Activated CD8-positive, alpha-beta T cell treated with anti-CD3 and anti-CD28 coated beads for 36 hours (primary cell): ENCODE results near the gene TSPAN11. TPM values are rescaled to one million over a fixed set of nuclear protein-coding genes. Genes with fewer than 3 reads are reported as not detected.

Source experiments
- ATAC-seq: fragments of 200-7000 bp; cut with Tn5 transposase; one replicate; pipeline ENCODE4 v1.10.0; 2021; ENCODE audit warnings: mild to moderate bottlenecking, moderate library complexity
- CTCF ChIA-PET: fragments of 350-600 bp; sonication (Branson Sonifier 250); formaldehyde crosslinking; loops from one replicate; lab custom pipeline; 2021; ENCODE audit warnings: antibody characterized with exemption; lab: Charles Lee
- POLR2A ChIA-PET: fragments of 350-600 bp; sonication (Branson Sonifier 250); formaldehyde crosslinking; loops from one replicate; lab custom pipeline; 2021; ENCODE audit warnings: antibody characterized with exemption; lab: Charles Lee
- DNase-seq: peaks from one replicate; pipeline ENCODE4 v3.0.0-alpha.2; 2020
- H3K27ac Mint-ChIP-seq: one replicate; pipeline ENCODE4 v1.8.0; 2021; ENCODE audit warnings: mild to moderate bottlenecking, mixed read lengths
- H3K27me3 Mint-ChIP-seq: one replicate; pipeline ENCODE4 v1.8.0; 2021; ENCODE audit warnings: mixed read lengths
- H3K36me3 Mint-ChIP-seq: one replicate; pipeline ENCODE4 v1.8.0; 2021; ENCODE audit warnings: low read depth, mixed read lengths
- H3K4me1 Mint-ChIP-seq: one replicate; pipeline ENCODE4 v1.8.0; 2021; ENCODE audit warnings: low read depth, mixed read lengths
- H3K4me3 Mint-ChIP-seq: one replicate; pipeline ENCODE4 v1.8.0; 2021; ENCODE audit warnings: mild to moderate bottlenecking, moderate library complexity, mixed read lengths
- H3K9me3 Mint-ChIP-seq: one replicate; pipeline ENCODE4 v1.8.0; 2021; ENCODE audit warnings: mixed read lengths
- intact Hi-C: fragments of 100-400 bp; cut with micrococcal nuclease; formaldehyde crosslinking; loops from one replicate; pipeline ENCODE4 v1.10.0; 2022
- total RNA-seq, 2 experiments: library from RNA; stranded (reverse); gene quantifications; one replicate each; pipeline ENCODE4 v1.2.3, GENCODE V29; 2021
- TF ChIP-seq, protein P1 (sequence below): fragments of 200-600 bp; IDR thresholded peaks from one replicate; pipeline ENCODE4 v1.8.0; 2022; ENCODE audit warnings: antibody characterized with exemption, mild to moderate bottlenecking

Gene TSPAN11
- total RNA-seq, 2 experiments from 2014 or later = not detected

DNA sequence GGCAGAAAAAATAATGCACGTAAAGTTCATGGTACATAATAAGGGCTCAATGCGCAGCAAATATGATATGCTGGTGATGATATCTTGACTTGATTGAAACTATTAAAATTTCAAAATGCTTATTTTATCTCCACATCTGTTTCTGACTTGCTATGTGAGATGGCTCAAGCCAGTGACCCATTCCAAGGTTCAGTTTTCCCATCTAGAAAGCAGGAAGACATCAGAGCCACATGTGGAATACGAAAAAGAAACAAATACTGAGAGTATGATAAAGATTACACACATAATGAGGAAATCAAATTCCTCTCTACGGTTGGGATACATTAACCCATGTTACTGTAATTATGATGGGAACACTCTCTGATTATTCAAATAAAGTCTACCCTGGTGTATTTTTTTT, 24.0 kb upstream of the TSPAN11 start:
- H3K36me3 Mint-ChIP-seq = no peaks in the 10 kb centered on the region
- ChIA-PET POLR2A (no interaction called here), CTCF (no interaction called here)
- DNase-seq (no peak), ATAC-seq (no peak)
- no peaks in the 10 kb centered on the region for H3K4me1 Mint-ChIP-seq
- intact Hi-C loops = no loop called here
- H3K27me3 Mint-ChIP-seq = peaks cover 14% of the 10 kb centered on the region
- H3K27ac Mint-ChIP-seq = no peak overlapping the region
- TF ChIP-seq, protein P1, sequence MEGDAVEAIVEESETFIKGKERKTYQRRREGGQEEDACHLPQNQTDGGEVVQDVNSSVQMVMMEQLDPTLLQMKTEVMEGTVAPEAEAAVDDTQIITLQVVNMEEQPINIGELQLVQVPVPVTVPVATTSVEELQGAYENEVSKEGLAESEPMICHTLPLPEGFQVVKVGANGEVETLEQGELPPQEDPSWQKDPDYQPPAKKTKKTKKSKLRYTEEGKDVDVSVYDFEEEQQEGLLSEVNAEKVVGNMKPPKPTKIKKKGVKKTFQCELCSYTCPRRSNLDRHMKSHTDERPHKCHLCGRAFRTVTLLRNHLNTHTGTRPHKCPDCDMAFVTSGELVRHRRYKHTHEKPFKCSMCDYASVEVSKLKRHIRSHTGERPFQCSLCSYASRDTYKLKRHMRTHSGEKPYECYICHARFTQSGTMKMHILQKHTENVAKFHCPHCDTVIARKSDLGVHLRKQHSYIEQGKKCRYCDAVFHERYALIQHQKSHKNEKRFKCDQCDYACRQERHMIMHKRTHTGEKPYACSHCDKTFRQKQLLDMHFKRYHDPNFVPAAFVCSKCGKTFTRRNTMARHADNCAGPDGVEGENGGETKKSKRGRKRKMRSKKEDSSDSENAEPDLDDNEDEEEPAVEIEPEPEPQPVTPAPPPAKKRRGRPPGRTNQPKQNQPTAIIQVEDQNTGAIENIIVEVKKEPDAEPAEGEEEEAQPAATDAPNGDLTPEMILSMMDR = no peak
- no peaks in the 10 kb centered on the region for H3K9me3 Mint-ChIP-seq
- no peak overlapping the region for H3K4me3 Mint-ChIP-seq

DNA sequence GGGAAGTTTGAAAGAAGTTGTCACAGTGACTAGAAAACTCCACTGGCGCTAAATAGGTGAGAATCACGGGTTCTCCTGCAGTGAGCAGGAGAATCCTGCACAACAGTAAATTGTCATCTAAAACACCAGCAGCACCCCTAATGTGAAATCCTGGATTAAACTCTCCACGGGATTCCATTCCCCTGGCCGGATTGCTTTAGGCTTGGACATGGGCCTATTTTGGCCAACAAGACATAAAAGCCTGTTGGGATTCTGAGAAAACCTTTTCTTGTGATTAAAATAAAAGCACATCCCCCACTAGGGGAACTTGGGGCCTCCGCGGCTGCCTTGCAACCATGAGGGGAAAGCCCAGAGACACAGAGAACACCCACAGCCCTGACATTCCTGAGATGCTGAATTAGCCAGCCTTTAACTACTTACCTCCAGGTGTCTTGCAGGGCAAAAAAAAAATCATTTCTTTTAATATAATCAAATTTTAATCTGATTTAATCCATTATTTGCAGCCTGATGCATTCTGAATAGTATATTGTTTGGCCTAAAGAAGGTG, 21.0 kb upstream of the TSPAN11 start:
- no peak overlapping the region for H3K27ac Mint-ChIP-seq
- intact Hi-C loops = no loop called here

DNA sequence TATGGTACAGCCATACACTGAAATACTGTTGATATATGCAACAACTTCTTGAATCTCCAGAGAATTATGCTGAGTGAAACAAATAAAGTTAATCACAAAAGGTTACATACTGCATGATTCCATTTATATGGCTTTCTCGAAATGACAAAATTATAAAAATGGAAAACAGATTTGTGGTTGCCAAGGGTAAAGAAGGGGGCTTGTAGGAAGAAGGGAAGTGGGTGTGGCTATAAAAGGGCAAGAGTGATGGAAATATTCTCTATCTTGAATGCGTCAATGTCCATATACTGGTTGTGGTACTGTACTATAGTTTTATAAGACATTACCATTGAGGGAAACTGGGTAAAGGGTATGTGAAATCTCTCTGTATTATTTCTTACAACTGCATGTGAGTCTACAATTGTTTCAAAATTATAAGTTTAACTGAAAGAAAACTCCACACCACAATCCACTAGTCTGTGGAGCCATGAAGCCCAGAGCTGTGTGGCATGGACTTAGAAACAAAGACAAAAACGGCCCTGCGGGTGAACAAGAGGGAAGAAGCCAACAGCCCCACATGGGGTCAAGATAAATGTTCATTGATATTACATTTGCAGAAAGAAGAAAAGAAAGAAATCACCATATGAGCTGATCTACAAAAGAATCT, 18.3 kb upstream of the TSPAN11 start:
- ATAC-seq (no peak), DNase-seq (no peak)
- no peak overlapping the region for H3K4me3 Mint-ChIP-seq
- H3K27me3 Mint-ChIP-seq = peaks cover 3% of the 10 kb centered on the region
- no peak overlapping the region for H3K27ac Mint-ChIP-seq
- intact Hi-C loops = no loop called here
- ChIA-PET CTCF (no interaction called here), POLR2A (no interaction called here)
- TF ChIP-seq, protein P1 = no peak
- H3K36me3 Mint-ChIP-seq = no peaks in the 10 kb centered on the region
- H3K4me1 Mint-ChIP-seq = no peaks in the 10 kb centered on the region
- H3K9me3 Mint-ChIP-seq = no peaks in the 10 kb centered on the region

More for the DNA sequence above, 21.0 kb upstream of the TSPAN11 start:
- Mint-ChIP-seq H3K4me1 (no peaks in the 10 kb centered on the region), H3K27me3 (peaks cover 4% of the 10 kb centered on the region), H3K4me3 (no peak overlapping the region), H3K36me3 (no peaks in the 10 kb centered on the region), H3K9me3 (no peaks in the 10 kb centered on the region)
- DNase-seq = no peak
- POLR2A ChIA-PET = no interaction called here
- CTCF ChIA-PET = no interaction called here
- no peak for ATAC-seq
- TF ChIP-seq, protein P1 = no peak

DNA sequence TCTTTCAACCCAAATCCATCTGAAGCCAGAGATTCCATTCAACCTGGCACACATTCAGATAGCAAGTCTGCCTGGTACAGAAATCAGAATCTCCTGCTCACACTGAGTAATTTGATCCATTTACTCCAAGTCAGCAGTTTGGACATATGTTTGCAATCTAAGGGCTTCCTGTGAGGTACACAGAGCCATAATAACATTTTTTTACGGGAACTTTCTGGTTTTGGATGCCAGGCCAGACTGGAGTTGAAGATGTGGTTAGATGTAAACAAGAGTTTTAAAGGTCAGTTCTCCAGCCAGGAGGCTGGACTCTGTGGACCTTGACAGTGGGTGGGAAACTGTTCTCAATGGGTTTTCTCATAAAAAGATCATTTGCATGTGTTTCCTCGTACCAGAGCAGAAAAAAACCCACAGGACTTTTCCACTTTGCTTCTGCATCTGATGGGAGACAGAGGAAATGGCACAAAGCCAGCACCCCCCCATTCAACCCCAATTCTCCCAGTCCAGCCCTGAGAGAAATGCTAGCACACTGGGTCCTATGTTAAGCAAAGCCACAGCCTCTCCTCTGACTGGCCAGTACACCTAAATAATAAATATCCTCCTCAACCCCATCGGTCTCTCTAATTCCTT, 17.7 kb upstream of the TSPAN11 start:
- H3K9me3 Mint-ChIP-seq = no peaks in the 10 kb centered on the region
- intact Hi-C loops = no loop called here
- TF ChIP-seq, protein P1 = no peak
- no peak overlapping the region for H3K27ac Mint-ChIP-seq
- H3K4me1 Mint-ChIP-seq = no peaks in the 10 kb centered on the region
- DNase-seq (no peak), ATAC-seq (no peak)
- CTCF ChIA-PET = no interaction called here
- POLR2A ChIA-PET = no interaction called here
- peaks cover 3% of the 10 kb centered on the region for H3K27me3 Mint-ChIP-seq
- H3K36me3 Mint-ChIP-seq = no peaks in the 10 kb centered on the region
- no peak overlapping the region for H3K4me3 Mint-ChIP-seq

DNA sequence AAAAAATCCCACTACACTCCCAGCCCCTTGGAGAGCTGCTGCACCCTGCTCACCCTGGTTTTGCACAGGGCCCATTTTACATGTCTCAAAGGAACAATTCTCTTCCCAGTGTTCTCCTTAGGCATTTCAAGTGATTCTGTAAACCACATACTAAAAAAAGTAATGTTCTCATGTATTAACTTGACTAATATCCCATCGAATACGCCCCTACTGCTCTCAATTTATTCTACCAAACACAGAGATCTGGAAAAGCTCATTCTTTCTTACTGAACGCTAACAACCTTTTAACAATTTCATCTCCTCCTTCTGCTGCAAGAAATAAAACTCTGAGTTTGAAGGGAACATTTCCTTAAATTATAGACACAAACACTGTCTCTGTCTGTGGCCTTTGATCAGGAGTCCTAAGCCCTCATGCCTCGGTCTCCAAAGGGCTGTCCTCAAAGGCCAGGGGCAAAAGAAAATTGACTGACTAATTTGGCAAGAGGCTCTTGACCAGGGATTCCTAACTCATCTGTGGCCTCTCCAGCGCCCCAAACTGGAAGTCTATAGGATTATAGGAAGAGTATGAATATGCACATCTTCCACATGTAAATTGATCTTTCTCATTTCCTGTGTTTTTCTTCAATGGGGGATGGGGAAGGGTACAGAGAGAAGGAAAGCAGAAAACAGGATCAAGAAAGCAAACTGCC, 17.1 kb upstream of the TSPAN11 start:
- TF ChIP-seq, protein P1 = no peak
- H3K27ac Mint-ChIP-seq = no peak overlapping the region
- POLR2A ChIA-PET = no interaction called here
- H3K27me3 Mint-ChIP-seq = peaks cover 3% of the 10 kb centered on the region
- CTCF ChIA-PET = no interaction called here
- H3K4me3 Mint-ChIP-seq = no peak overlapping the region
- no peaks in the 10 kb centered on the region for H3K4me1 Mint-ChIP-seq
- H3K36me3 Mint-ChIP-seq = no peaks in the 10 kb centered on the region
- ATAC-seq (no peak), DNase-seq (no peak)
- no peaks in the 10 kb centered on the region for H3K9me3 Mint-ChIP-seq
- intact Hi-C loops = no loop called here
